OCI-LY1 (cell line): ENCODE results near the gene RAD51B.

Source experiments
- CTCF ChIP-seq: fragments of 200-600 bp; sonication (generic), shearing (Covaris generic); IDR thresholded peaks from 2 replicates; pipeline ENCODE4 v1.5.1; 2017; ENCODE audit warnings: mild to moderate bottlenecking, antibody characterized with exemption, low read length, moderate library complexity, mixed read lengths
- EZH2 ChIP-seq: fragments of 200-600 bp; sonication (generic), shearing (Covaris generic); IDR thresholded peaks from 2 replicates; pipeline ENCODE4 v1.8.0; 2017; ENCODE audit warnings: borderline replicate concordance, mixed run types, mild to moderate bottlenecking, antibody characterized with exemption, low read length, moderate library complexity, mixed read lengths

GRCh38 chr14:67999705-68000384 lies 180.3 kb downstream of the RAD51B start:
- TF ChIP-seq CTCF (no peak), EZH2 (no peak)
